Thyroid gland (tissue), 4 donors: ENCODE measurements around the gene SH3YL1.

ENCODE experiments used
- POLR2A ChIP-seq, 2 donors: fragments of 450-650 bp; IDR thresholded peaks; one replicate each; pipeline ENCODE4 v1.6.1; 2017; ENCODE audit warnings: antibody characterized with exemption in 2 of 2, mild to moderate bottlenecking in 2 of 2, moderate library complexity in 1 of 2
- TF ChIP-seq, protein P1 (sequence below), 6 experiments: fragments of 200-600 bp in 3 of 6; fragments of 450-650 bp in 3 of 6; sonication (generic) in 3 of 6; IDR thresholded peaks; one replicate each; pipeline ENCODE4 v1.5.1; 2016 to 2019; ENCODE audit warnings: antibody characterized with exemption in 6 of 6, mild to moderate bottlenecking in 2 of 6, inconsistent platforms in 1 of 6, moderate library complexity in 1 of 6

DNA sequence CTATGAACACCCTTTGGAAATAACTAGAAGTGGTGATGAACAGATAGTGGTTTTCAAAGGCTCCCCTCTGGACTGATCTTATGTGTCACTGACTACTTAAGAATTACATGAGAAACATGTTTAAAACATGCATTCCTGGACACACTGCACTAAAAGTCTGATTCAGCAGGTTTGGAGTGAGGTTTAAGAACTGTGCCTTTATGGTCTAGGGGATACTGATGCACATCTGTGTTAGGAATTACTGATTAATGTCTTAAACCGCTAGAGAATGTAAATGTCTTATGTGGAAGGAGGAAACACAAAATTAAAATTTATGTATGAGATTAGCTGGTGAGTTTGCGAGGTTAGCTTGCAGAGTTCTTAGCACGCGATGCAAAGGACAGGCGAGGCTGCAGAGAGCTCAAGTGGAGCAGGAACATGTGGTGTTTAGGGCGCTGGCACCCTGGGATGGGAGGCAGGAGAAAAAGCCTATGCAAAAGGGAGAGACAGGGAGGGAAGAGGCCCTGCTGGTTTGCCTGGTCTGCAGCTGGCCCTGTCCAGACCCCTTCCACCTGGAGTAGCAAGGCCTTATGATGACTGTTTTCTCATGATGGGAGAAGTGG, 11.7 kb downstream of the SH3YL1 start:
- no peak for TF ChIP-seq POLR2A (IDR thresholded peaks at IDR 0.05)
- TF ChIP-seq, protein P1, sequence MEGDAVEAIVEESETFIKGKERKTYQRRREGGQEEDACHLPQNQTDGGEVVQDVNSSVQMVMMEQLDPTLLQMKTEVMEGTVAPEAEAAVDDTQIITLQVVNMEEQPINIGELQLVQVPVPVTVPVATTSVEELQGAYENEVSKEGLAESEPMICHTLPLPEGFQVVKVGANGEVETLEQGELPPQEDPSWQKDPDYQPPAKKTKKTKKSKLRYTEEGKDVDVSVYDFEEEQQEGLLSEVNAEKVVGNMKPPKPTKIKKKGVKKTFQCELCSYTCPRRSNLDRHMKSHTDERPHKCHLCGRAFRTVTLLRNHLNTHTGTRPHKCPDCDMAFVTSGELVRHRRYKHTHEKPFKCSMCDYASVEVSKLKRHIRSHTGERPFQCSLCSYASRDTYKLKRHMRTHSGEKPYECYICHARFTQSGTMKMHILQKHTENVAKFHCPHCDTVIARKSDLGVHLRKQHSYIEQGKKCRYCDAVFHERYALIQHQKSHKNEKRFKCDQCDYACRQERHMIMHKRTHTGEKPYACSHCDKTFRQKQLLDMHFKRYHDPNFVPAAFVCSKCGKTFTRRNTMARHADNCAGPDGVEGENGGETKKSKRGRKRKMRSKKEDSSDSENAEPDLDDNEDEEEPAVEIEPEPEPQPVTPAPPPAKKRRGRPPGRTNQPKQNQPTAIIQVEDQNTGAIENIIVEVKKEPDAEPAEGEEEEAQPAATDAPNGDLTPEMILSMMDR (IDR thresholded peaks at IDR 0.05) = no peak
